ENCODE results near the gene STK38. TPM values are rescaled to one million over a fixed set of nuclear protein-coding genes. Genes with fewer than 3 reads are reported as not detected.

STK38 gene
- total and polyA plus RNA-seq, 2 of the 13 experiments (the other 11 are each of a cell fraction or from before 2014, with no cell fraction given): 10.3 to 20.7 TPM

DNA sequence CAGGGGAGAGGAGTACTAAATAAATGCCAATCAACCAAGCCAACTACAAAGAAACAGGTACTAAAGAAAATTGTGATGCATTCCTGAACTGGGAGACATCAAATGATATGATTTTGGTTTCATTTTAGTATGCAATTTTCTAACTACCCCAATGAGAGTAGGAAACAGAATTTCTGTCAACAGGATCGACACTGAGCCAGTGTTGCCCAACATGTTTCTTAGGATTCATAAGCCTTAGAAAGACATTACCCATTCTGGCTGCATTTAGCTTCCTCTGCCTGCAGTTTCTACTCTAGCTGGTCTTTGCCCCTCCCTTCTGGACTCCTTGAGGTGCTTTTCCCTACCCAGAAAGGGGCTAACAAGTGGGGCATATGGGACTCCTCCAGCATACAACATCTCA, 54.7 kb downstream of the STK38 start:
- no peak overlapping the region for H3K27ac ChIP-seq (ENCODE audit: extremely low read length, insufficient read depth, low read length)
- no peak overlapping the region for H3K9ac ChIP-seq (ENCODE audit: insufficient read depth, low read depth, low read length)
- CTCF ChIA-PET (ENCODE audit: low intra/inter-chr PET ratio, low total read pairs): no interaction called here
- peaks cover 5 to 26% of the 10 kb centered on the region in 2 experiments for H3K36me3 ChIP-seq (replicated peaks in 1 of 2; ENCODE audit: control insufficient read depth in 1 of 2, insufficient read depth in 2 of 2, low read length in 2 of 2)
- no peak overlapping the region for H2AFZ ChIP-seq (ENCODE audit: low read length)
- H4K20me1 ChIP-seq (ENCODE audit: insufficient read depth, low read length): no peaks in the 10 kb centered on the region
- H3K79me2 ChIP-seq (ENCODE audit: insufficient read depth, low read length): no peaks in the 10 kb centered on the region
- H3K4me1 ChIP-seq (ENCODE audit: insufficient read depth, low read length): peaks cover 41% of the 10 kb centered on the region
- FAIRE-seq (peak; percentile 8), DNase-seq (ENCODE audit: low spot score) (no peak), ATAC-seq (no peak)
- POLR2A ChIA-PET: no interaction called here
- no peak overlapping the region for H3K4me3 ChIP-seq (replicated peaks in 1 of 3; ENCODE audit: insufficient read depth in 1 of 3, low read depth in 2 of 3, low read length in 3 of 3)
- H3K9me3 ChIP-seq (ENCODE audit: low read length): no peaks in the 10 kb centered on the region
- BruUV-seq (replicated peaks): no TSS peak
- in situ Hi-C loops (cut with HindIII; ENCODE audit: extremely low pct_ligation_motif_present, low pct_unique_long_range_greater_than_20kb): no loop called here
- 95% methylated on average over 1 of the region's 1 CpG for whole genome bisulfite sequencing (ENCODE audit: low lambda C conversion rate)
- TF ChIP-seq RFX1 (IDR thresholded peaks at IDR 0.05): no peak
- no peak for TF ChIP-seq ZNF670 (CRISPR knock-in tag; IDR thresholded peaks at IDR 0.05; ENCODE audit: borderline replicate concordance)
- no peak for TF ChIP-seq ZNF326 (CRISPR knock-in tag; IDR thresholded peaks at IDR 0.05; ENCODE audit: borderline replicate concordance)
- TF ChIP-seq ZKSCAN8 (CRISPR knock-in tag; IDR thresholded peaks at IDR 0.05; ENCODE audit: borderline replicate concordance): no peak
- TF ChIP-seq, protein P1, sequence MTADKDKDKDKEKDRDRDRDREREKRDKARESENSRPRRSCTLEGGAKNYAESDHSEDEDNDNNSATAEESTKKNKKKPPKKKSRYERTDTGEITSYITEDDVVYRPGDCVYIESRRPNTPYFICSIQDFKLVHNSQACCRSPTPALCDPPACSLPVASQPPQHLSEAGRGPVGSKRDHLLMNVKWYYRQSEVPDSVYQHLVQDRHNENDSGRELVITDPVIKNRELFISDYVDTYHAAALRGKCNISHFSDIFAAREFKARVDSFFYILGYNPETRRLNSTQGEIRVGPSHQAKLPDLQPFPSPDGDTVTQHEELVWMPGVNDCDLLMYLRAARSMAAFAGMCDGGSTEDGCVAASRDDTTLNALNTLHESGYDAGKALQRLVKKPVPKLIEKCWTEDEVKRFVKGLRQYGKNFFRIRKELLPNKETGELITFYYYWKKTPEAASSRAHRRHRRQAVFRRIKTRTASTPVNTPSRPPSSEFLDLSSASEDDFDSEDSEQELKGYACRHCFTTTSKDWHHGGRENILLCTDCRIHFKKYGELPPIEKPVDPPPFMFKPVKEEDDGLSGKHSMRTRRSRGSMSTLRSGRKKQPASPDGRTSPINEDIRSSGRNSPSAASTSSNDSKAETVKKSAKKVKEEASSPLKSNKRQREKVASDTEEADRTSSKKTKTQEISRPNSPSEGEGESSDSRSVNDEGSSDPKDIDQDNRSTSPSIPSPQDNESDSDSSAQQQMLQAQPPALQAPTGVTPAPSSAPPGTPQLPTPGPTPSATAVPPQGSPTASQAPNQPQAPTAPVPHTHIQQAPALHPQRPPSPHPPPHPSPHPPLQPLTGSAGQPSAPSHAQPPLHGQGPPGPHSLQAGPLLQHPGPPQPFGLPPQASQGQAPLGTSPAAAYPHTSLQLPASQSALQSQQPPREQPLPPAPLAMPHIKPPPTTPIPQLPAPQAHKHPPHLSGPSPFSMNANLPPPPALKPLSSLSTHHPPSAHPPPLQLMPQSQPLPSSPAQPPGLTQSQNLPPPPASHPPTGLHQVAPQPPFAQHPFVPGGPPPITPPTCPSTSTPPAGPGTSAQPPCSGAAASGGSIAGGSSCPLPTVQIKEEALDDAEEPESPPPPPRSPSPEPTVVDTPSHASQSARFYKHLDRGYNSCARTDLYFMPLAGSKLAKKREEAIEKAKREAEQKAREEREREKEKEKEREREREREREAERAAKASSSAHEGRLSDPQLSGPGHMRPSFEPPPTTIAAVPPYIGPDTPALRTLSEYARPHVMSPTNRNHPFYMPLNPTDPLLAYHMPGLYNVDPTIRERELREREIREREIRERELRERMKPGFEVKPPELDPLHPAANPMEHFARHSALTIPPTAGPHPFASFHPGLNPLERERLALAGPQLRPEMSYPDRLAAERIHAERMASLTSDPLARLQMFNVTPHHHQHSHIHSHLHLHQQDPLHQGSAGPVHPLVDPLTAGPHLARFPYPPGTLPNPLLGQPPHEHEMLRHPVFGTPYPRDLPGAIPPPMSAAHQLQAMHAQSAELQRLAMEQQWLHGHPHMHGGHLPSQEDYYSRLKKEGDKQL (CRISPR knock-in tag; IDR thresholded peaks at IDR 0.05; ENCODE audit: low read depth): no peak
- no peak for TF ChIP-seq MIER3 (CRISPR knock-in tag; IDR thresholded peaks at IDR 0.05; ENCODE audit: borderline replicate concordance)
- TF ChIP-seq ZNF678 (CRISPR knock-in tag; IDR thresholded peaks at IDR 0.05): no peak
- TF ChIP-seq ZNF460 (CRISPR knock-in tag; IDR thresholded peaks at IDR 0.05; ENCODE audit: borderline replicate concordance): no peak
- no peak for TF ChIP-seq NAIF1 (CRISPR knock-in tag; IDR thresholded peaks at IDR 0.05; ENCODE audit: borderline replicate concordance)
- H3K4me2 ChIP-seq (ENCODE audit: low read depth, low read length): no peak overlapping the region
- H3K27me3 ChIP-seq (ENCODE audit: control insufficient read depth in 1 of 2, insufficient read depth in 2 of 2, low read length in 2 of 2): no peaks in the 10 kb centered on the region
- intact Hi-C loops (cut with micrococcal nuclease; ENCODE audit: unreplicated experiment): no loop called here
